HEK293T (cell line): ENCODE results near the gene PHLPP1.

ENCODE experiments used
- CTCF ChIA-PET: fragments of 350-600 bp; formaldehyde crosslinking; extraction: SDS; loops from one replicate; lab custom pipeline; 2021; ENCODE audit warnings: antibody characterized with exemption, inconsistent platforms; lab: Yijun Ruan, JAX
- POLR2A ChIA-PET: fragments of 350-600 bp; formaldehyde crosslinking; extraction: SDS; loops from one replicate; lab custom pipeline; 2020; ENCODE audit warnings: antibody characterized with exemption, inconsistent platforms; lab: Yijun Ruan, JAX
- DNase-seq: peaks from one replicate; pipeline ENCODE4 v3.0.0; 2012; ENCODE audit warnings: mixed read lengths; ENCODE audit errors: extremely low spot score
- ARNT ChIP-seq: fragments of 450-650 bp; IDR thresholded peaks from 2 replicates; pipeline ENCODE4 v1.6.1; 2017; ENCODE audit warnings: mild to moderate bottlenecking
- BHLHE40 ChIP-seq: fragments of 450-650 bp; IDR thresholded peaks from 2 replicates; pipeline ENCODE4 v1.6.1; 2016; ENCODE audit warnings: mild to moderate bottlenecking, moderate library complexity, borderline replicate concordance
- CTBP1 ChIP-seq: fragments of 450-650 bp; IDR thresholded peaks from 2 replicates; pipeline ENCODE4 v1.6.1; 2016; ENCODE audit warnings: borderline replicate concordance
- ELF4 ChIP-seq: fragments of 450-650 bp; IDR thresholded peaks from 2 replicates; pipeline ENCODE4 v1.6.1; 2017; ENCODE audit warnings: antibody characterized with exemption
- FOXA1 ChIP-seq: fragments of 450-650 bp; IDR thresholded peaks from 2 replicates; pipeline ENCODE4 v1.6.1; 2016; ENCODE audit warnings: mild to moderate bottlenecking
- FOXK2 ChIP-seq: fragments of 450-650 bp; IDR thresholded peaks from 2 replicates; pipeline ENCODE4 v1.6.1; 2016; ENCODE audit warnings: mild to moderate bottlenecking
- FOXM1 ChIP-seq: fragments of 450-650 bp; IDR thresholded peaks from 2 replicates; pipeline ENCODE4 v1.6.1; 2017; ENCODE audit warnings: mild to moderate bottlenecking, borderline replicate concordance
- HDGF ChIP-seq: fragments of 450-650 bp; IDR thresholded peaks from 2 replicates; pipeline ENCODE4 v1.6.1; 2017; ENCODE audit warnings: antibody characterized with exemption, borderline replicate concordance
- L3MBTL2 ChIP-seq: fragments of 450-650 bp; conservative IDR thresholded peaks from 2 replicates; pipeline ENCODE4 v1.6.1; 2016; ENCODE audit warnings: mild to moderate bottlenecking
- LEF1 ChIP-seq: fragments of 450-650 bp; IDR thresholded peaks from 2 replicates; pipeline ENCODE4 v1.6.1; 2017; ENCODE audit warnings: mild to moderate bottlenecking, borderline replicate concordance
- NFRKB ChIP-seq: fragments of 450-650 bp; IDR thresholded peaks from 2 replicates; pipeline ENCODE4 v1.6.1; 2016; ENCODE audit warnings: mild to moderate bottlenecking, moderate library complexity
- SP1 ChIP-seq: fragments of 450-650 bp; IDR thresholded peaks from 2 replicates; pipeline ENCODE4 v1.6.1; 2017
- SUZ12 ChIP-seq: fragments of 450-650 bp; IDR thresholded peaks from 2 replicates; pipeline ENCODE4 v1.6.1; 2016; ENCODE audit warnings: mild to moderate bottlenecking
- TARDBP ChIP-seq: fragments of 450-650 bp; IDR thresholded peaks from 2 replicates; pipeline ENCODE4 v1.6.1; 2016
- ZNF384 ChIP-seq: fragments of 450-650 bp; IDR thresholded peaks from 2 replicates; pipeline ENCODE4 v1.6.1; 2016
- TF ChIP-seq, protein P1 (sequence below): fragments of 450-650 bp; IDR thresholded peaks from 2 replicates; pipeline ENCODE4 v1.6.1; 2016

PHLPP1 gene

DNA sequence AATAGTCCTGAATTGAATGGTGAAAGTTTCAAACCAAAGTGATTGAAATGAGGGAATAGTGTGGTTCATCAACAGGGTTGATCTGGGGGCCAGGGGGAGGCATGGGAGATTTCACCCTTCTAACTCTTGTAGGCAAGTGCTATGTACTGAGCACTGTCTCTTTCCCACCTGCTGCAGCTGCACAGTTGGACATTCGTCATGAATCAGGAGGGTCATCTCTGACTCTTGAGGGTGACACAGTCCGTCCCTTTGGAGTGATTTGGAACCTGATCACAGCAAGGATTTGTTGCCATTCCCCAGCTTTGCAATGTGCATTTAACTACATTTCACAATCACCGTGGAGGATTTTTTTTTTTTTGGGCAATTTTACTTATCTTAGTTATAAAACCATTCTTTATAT lies 224.6 kb downstream of the PHLPP1 start:
- ChIA-PET CTCF (interaction anchor here (0.6 kb wide), 1 partner anchor 116 kb away, joined by 3 read pairs; no protein-coding TSS in a partner anchor), POLR2A (no interaction called here)
- no peak for TF ChIP-seq LEF1
- no peak for TF ChIP-seq TARDBP
- TF ChIP-seq ARNT, result no peak
- TF ChIP-seq HDGF, result no peak
- TF ChIP-seq FOXK2, result no peak
- TF ChIP-seq FOXA1, result no peak
- TF ChIP-seq NFRKB, result no peak
- TF ChIP-seq FOXM1, result no peak
- TF ChIP-seq, protein P1, sequence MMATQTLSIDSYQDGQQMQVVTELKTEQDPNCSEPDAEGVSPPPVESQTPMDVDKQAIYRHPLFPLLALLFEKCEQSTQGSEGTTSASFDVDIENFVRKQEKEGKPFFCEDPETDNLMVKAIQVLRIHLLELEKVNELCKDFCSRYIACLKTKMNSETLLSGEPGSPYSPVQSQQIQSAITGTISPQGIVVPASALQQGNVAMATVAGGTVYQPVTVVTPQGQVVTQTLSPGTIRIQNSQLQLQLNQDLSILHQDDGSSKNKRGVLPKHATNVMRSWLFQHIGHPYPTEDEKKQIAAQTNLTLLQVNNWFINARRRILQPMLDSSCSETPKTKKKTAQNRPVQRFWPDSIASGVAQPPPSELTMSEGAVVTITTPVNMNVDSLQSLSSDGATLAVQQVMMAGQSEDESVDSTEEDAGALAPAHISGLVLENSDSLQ, result no peak
- no peak for TF ChIP-seq BHLHE40
- TF ChIP-seq ZNF384, result no peak
- no peak for TF ChIP-seq SUZ12
- no peak for TF ChIP-seq ELF4
- TF ChIP-seq SP1, result no peak
- TF ChIP-seq L3MBTL2, result no peak
- no peak for DNase-seq

DNA sequence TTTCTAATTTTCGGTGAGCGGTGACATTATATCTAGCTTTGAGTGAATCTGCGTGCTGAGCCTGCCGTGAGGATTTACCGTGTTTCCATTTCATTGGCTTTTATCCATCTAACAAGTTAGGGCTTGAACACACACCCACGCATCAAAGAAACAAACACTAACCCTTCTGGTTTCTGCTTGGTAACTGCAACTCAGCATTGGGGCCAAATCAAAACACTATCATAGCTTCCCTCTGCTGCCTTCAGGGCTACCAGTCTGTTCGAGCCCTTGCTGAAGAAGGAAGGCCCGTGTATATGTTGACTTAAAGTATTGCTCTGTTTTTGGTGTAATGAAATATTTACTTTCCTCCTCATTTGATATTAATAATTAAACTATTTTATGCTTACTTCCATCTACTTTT lies 227.2 kb downstream of the PHLPP1 start:
- no peak for DNase-seq
- TF ChIP-seq L3MBTL2, result no peak
- no peak for TF ChIP-seq SP1
- ChIA-PET POLR2A (no interaction called here), CTCF (no interaction called here)

DNA sequence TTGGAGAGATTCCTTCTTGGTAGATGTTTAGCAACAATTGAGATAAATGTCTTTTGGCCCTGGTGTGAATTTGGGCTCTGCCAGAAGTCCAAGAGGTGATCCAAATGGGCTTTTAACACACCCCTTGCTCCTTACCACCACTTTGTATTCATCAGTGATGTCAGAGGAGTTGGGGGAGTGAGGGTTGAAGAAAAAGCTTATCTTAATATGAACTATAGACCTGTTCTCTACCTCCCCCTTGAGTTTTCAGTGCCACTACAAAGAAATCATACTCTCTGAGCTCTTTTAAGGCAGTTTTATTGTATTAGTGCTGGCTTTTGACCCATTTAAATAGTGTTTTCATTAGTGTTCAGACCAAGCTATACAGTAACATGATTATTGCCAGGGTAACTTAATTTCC lies 229.1 kb downstream of the PHLPP1 start:
- ChIA-PET POLR2A (no interaction called here), CTCF (interaction anchor here (0.5 kb wide), 1 partner anchor 13 kb away, joined by 6 read pairs; no protein-coding TSS in a partner anchor)
- TF ChIP-seq FOXA1 (no peak), FOXK2 (no peak), NFRKB (no peak), HDGF (no peak), LEF1 (no peak), SP1 (no peak), SUZ12 (no peak), FOXM1 (no peak), CTBP1 (no peak), ELF4 (no peak), TARDBP (no peak), BHLHE40 (no peak)
- no peak for DNase-seq

DNA sequence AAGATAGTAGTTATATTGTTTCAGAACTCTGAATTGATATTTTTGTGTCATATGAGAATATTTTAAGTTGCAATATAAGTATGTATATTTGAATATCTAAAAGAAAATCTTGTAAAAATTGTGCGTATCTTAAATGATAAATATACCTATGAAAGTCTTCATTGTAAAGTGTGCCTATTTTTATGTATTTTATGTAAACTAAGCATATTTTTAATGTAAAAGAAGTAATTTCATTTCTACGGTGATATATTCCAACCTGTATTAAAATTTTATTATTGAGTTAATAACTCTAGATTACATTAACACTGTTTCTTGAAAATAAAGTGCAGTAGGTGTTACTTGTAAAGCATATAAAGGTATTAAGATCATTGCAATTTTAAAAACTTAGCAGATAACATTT lies 233.4 kb downstream of the PHLPP1 start:
- POLR2A ChIA-PET, result no interaction called here
- no peak for DNase-seq
- TF ChIP-seq FOXM1, result no peak
- CTCF ChIA-PET, result interaction anchor here (1.0 kb wide), 1 partner anchor 338 kb away, joined by 3 read pairs; no protein-coding TSS in a partner anchor

DNA sequence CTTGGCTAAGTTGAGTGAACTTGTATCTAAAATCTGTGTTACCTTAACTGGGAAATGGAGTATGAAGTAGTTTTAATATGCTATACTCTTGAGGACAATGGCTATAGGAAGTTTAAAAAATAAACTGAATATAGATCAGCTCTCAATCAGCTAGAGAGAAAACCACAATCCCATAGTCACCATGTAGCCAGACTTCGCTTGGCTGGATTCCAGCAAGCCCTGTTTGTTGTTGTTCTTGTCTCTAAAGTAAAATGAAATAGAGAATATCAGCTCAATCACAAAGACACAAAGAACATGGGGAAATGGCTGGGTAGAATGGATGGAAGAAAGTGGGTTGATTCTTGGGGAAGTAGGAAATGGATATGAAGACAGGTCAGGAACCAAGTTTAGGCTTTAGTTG lies 234.9 kb downstream of the PHLPP1 start:
- ChIA-PET CTCF (no interaction called here), POLR2A (no interaction called here)
- no peak for DNase-seq
- TF ChIP-seq FOXK2 (no peak), FOXM1 (no peak), HDGF (no peak), ARNT (no peak), CTBP1 (no peak), NFRKB (no peak), L3MBTL2 (no peak), FOXA1 (no peak), ZNF384 (no peak), BHLHE40 (no peak), TARDBP (no peak), LEF1 (no peak)
- TF ChIP-seq, protein P1, result no peak

DNA sequence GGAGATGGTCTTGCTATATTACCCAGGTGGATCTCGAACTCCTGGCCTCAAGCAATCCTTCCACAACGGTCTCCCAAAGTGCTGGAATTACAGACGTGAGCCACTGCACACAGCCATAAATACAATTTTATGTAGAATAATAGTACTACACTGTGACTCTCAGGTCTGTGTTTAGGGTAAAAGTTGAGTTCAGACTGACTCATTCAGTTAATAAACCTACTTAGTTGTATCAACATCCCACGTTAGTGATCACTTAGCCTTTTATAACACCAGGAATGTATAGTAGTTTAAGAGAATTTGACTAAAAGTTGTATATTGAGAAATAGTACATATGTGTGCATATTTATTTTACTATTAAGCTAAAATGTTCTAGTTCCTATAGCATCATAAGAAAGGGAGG lies 237.5 kb downstream of the PHLPP1 start:
- CTCF ChIA-PET, result no interaction called here
- POLR2A ChIA-PET, result no interaction called here
- no peak for DNase-seq
- TF ChIP-seq L3MBTL2, result no peak
- TF ChIP-seq CTBP1, result no peak
- TF ChIP-seq FOXK2, result no peak
- TF ChIP-seq TARDBP, result no peak
- TF ChIP-seq SUZ12, result no peak
- no peak for TF ChIP-seq NFRKB
- no peak for TF ChIP-seq LEF1
- TF ChIP-seq FOXM1, result no peak
- TF ChIP-seq HDGF, result no peak
- no peak for TF ChIP-seq ARNT
- TF ChIP-seq ELF4, result no peak
- no peak for TF ChIP-seq SP1
- TF ChIP-seq, protein P1, result no peak
- TF ChIP-seq FOXA1, result no peak
- no peak for TF ChIP-seq BHLHE40
- TF ChIP-seq ZNF384, result no peak
